A549 (cell line): ENCODE results near the gene GRHL3. TPM values are rescaled to one million over a fixed set of nuclear protein-coding genes. Genes with fewer than 3 reads are reported as not detected.
"Not testable (repeated sequence)": the region's sequence is repeated elsewhere in the genome, so short reads cannot be mapped to it uniquely, and the experiment has no call there.

Experiments used
- ATAC-seq, 2 experiments: fragments of 200-7000 bp in 1 of 2; fragments of >200 bp in 1 of 2; cut with Nextera tagmentation in 1 of 2; cut with Tn5 transposase in 1 of 2; 3 replicates each; pipeline versions ENCODE4 v1.8.0 to v1.9.1; 2018 to 2020; ENCODE audit warnings: mild to moderate bottlenecking in 1 of 2, moderate library complexity in 1 of 2
- CTCF ChIA-PET: fragments of 300-600 bp; sonication (Branson Sonifier 250); formaldehyde crosslinking; extraction: SDS; loops from one replicate; lab custom pipeline; 2021; ENCODE audit warnings: antibody characterized with exemption, inconsistent platforms; lab: Yijun Ruan, JAX
- POLR2A ChIA-PET: fragments of 350-600 bp; formaldehyde crosslinking; extraction: SDS; loops from one replicate; lab custom pipeline; 2021; ENCODE audit warnings: antibody characterized with exemption, inconsistent platforms; lab: Yijun Ruan, JAX
- DNase-seq, 2 experiments: peaks; one replicate each; pipeline versions ENCODE4 v3.0.0 to v3.0.0-alpha.2; 2011 to 2016; ENCODE audit warnings: low read depth in 1 of 2, low spot score in 1 of 2
- FAIRE-seq: peaks from 2 replicates; lab custom pipeline; 2011; peaks lifted over from hg19 to GRCh38; lab: Jason Lieb, UNC
- H3K27ac ChIP-seq, 2 experiments: fragments of >200 bp; sonication (Bioruptor Twin); formaldehyde crosslinking; 3 replicates each; pipeline ENCODE4 v1.5.1; 2016 to 2017
- H3K4me1 ChIP-seq: fragments of >200 bp; sonication (Bioruptor Twin); formaldehyde crosslinking; 3 replicates; pipeline ENCODE4 v1.6.1; 2016
- H3K4me2 ChIP-seq: fragments of >200 bp; sonication (Bioruptor Twin); formaldehyde crosslinking; 3 replicates; pipeline ENCODE4 v1.6.1; 2016
- H3K4me3 ChIP-seq: fragments of >200 bp; sonication (Bioruptor Twin); formaldehyde crosslinking; 3 replicates; pipeline ENCODE4 v1.5.1; 2016
- H3K9me3 ChIP-seq: fragments of >200 bp; sonication (Bioruptor Twin); formaldehyde crosslinking; 3 replicates; pipeline ENCODE4 v1.6.1; 2016
- CBX8 ChIP-seq: fragments of 200-600 bp; sonication (generic); IDR thresholded peaks from 2 replicates; pipeline ENCODE4 v1.6.1; 2016
- CEBPB ChIP-seq, 2 experiments: fragments of >200 bp in 1 of 2; sonication (Bioruptor Twin) in 1 of 2; formaldehyde crosslinking in 1 of 2; IDR thresholded peaks; 2 replicates each; pipeline ENCODE4 v1.6.1; 2012 to 2016
- CTCF ChIP-seq: fragments of >200 bp; sonication (Bioruptor Twin); formaldehyde crosslinking; IDR thresholded peaks from 3 replicates; pipeline ENCODE4 v1.5.1; 2016
- EHF ChIP-seq: fragments of 250-450 bp; sonication (Bioruptor Pico); IDR thresholded peaks from 2 replicates; pipeline ENCODE4 v1.5.0; 2020; ENCODE audit warnings: mild to moderate bottlenecking
- EHMT2 ChIP-seq: fragments of 200-600 bp; sonication (generic); IDR thresholded peaks from 2 replicates; pipeline ENCODE4 v1.6.1; 2016; ENCODE audit warnings: antibody characterized with exemption, low read depth, mild to moderate bottlenecking, moderate library complexity
- ELK1 ChIP-seq: fragments of 150-350 bp; IDR thresholded peaks from 2 replicates; pipeline ENCODE4 v1.6.1; 2014; ENCODE audit warnings: low read depth, mild to moderate bottlenecking, low read length
- ESRRA ChIP-seq: fragments of 150-350 bp; IDR thresholded peaks from 2 replicates; pipeline ENCODE4 v1.6.1; 2014; ENCODE audit warnings: mild to moderate bottlenecking, low read length, borderline replicate concordance
- FOSL2 ChIP-seq, 2 experiments: fragments of 450-650 bp in 1 of 2; fragments of >200 bp in 1 of 2; sonication (Bioruptor Twin) in 1 of 2; formaldehyde crosslinking; IDR thresholded peaks; 2 replicates each; pipeline versions ENCODE4 v1.5.0 to v1.6.1; 2016 to 2020; ENCODE audit warnings: mild to moderate bottlenecking in 1 of 2, moderate library complexity in 1 of 2
- HEYL ChIP-seq: fragments of 250-450 bp; sonication (Bioruptor Pico); IDR thresholded peaks from 2 replicates; pipeline ENCODE4 v1.8.0; 2021; ENCODE audit warnings: mild to moderate bottlenecking, moderate library complexity
- HMGXB4 ChIP-seq: fragments of 250-450 bp; sonication (Bioruptor Pico); IDR thresholded peaks from 2 replicates; pipeline ENCODE4 v1.5.0; 2021; ENCODE audit warnings: mild to moderate bottlenecking, moderate library complexity, borderline replicate concordance
- MYC ChIP-seq: IDR thresholded peaks from 2 replicates; pipeline ENCODE4 v1.6.1; 2012; ENCODE audit warnings: mild to moderate bottlenecking, inconsistent platforms, low read length, improper control_type of control experiment, borderline replicate concordance
- NPAS2 ChIP-seq: fragments of 250-450 bp; sonication (Bioruptor Pico); IDR thresholded peaks from 2 replicates; pipeline ENCODE4 v1.8.0; 2022; ENCODE audit warnings: mild to moderate bottlenecking, moderate library complexity, borderline replicate concordance
- PBX3 ChIP-seq: IDR thresholded peaks from 2 replicates; pipeline ENCODE4 v1.6.1; 2012
- POLR2A ChIP-seq: IDR thresholded peaks from 2 replicates; pipeline ENCODE4 v1.6.1; 2012; ENCODE audit warnings: mild to moderate bottlenecking, low read length
- POLR2AphosphoS2 ChIP-seq: conservative IDR thresholded peaks from 2 replicates; pipeline ENCODE4 v1.6.1; 2012; ENCODE audit warnings: low read length, improper control_type of control experiment, inconsistent platforms
- RCOR1 ChIP-seq: fragments of 150-350 bp; IDR thresholded peaks from 2 replicates; pipeline ENCODE4 v1.6.1; 2014; ENCODE audit warnings: antibody characterized with exemption, low read length, low read depth
- SMC3 ChIP-seq: fragments of >200 bp; sonication (Bioruptor Twin); formaldehyde crosslinking; IDR thresholded peaks from 3 replicates; pipeline ENCODE4 v1.6.1; 2018; ENCODE audit warnings: inconsistent platforms
- SREBF2 ChIP-seq: fragments of 450-650 bp; IDR thresholded peaks from 2 replicates; pipeline ENCODE4 v1.6.1; 2014; ENCODE audit warnings: mild to moderate bottlenecking, moderate library complexity
- ZC3H11A ChIP-seq: fragments of 450-650 bp; IDR thresholded peaks from 2 replicates; pipeline ENCODE4 v1.6.1; 2014; ENCODE audit warnings: antibody characterized with exemption, mild to moderate bottlenecking
- ZNF302 ChIP-seq: fragments of 250-450 bp; sonication (Bioruptor Pico); IDR thresholded peaks from 2 replicates; pipeline ENCODE4 v1.9.0; 2021; ENCODE audit warnings: inconsistent platforms, mild to moderate bottlenecking, moderate library complexity
- WGBS: methylation state at CpG from one replicate; pipeline ENCODE4 v1.1.6; 2017; ENCODE audit errors: missing lambda C conversion rate; 5-methylcytosine and 5-hydroxymethylcytosine counted together
- polyA minus RNA-seq: library from RNA; depleted of rRNA, polyadenylated mRNA; stranded (reverse); fragments of >200 nt; gene quantifications from 2 replicates; pipeline ENCODE4 v1.2.3, GENCODE V29; 2011; rRNA and poly(A)+ RNA removed
- polyA plus RNA-seq, 4 experiments: library from polyadenylated mRNA; depleted of rRNA in 3 of 4; stranded (reverse); fragments of >200 nt; fragmentation: RNase III in 1 of 4; extraction: RNeasy Plus Mini Kit Qiagen cat#74134 plus additional on column Dnase treatment in 1 of 4; gene quantifications; 2 replicates in 3 of 4; 3 replicates in 1 of 4; pipeline ENCODE4 v1.2.3, GENCODE V29; 2011 to 2017

GRHL3 gene
- 1.6 and 2.5 TPM in 2 replicates for polyA plus RNA-seq (2011; rRNA removed)
- polyA plus RNA-seq (2012; cell fraction: cytosol; rRNA removed), result 1.2 and 1.4 TPM in 2 replicates
- 1.2 and 1.8 TPM in 2 replicates for polyA plus RNA-seq (2012; cell fraction: nucleus; rRNA removed)
- 0.58 to 0.71 TPM (median 0.59 TPM) in 3 replicates for polyA plus RNA-seq (2017; fragmentation: RNase III; extraction: RNeasy Plus Mini Kit Qiagen cat#74134 plus additional on column Dnase treatment)
- 0.68 and 1.2 TPM in 2 replicates for polyA minus RNA-seq

- Histone ChIP-seq H3K9me3 (no peaks in the 10 kb centered on the region), H3K4me1 (peaks cover 27% of the 10 kb centered on the region), H3K4me2 (peak within 1 kb of the TSS; percentile 80), H3K27ac (peak within 1 kb of the TSS; percentile 45 to 76; a peak in 5 of 6 replicates), H3K4me3 (peak within 1 kb of the TSS; percentile 36)
- ATAC-seq, result peak; percentile 28 to 62; a peak in 4 of 6 replicates
- 8% methylated on average over 19 of the region's 21 CpGs for WGBS
- DNase-seq, result peak in 1 of 2 experiments; percentile 10
- no peak for FAIRE-seq
- CTCF ChIA-PET, result interaction anchor here (0.6 to 4.7 kb wide), 4 partner anchors 70 to 118 kb away, joined by 3 to 30 read pairs (median 10); no protein-coding TSS in a partner anchor
- TF ChIP-seq FOSL2 (IDR thresholded peaks at IDR 0.05) (no peak), FOSL2 (CRISPR knock-in tag; IDR thresholded peaks at IDR 0.05) (no peak), HEYL (no peak), SMC3 (no peak)
- TF ChIP-seq, all 56 proteins: peak for 0
- POLR2A ChIA-PET, result no interaction called here
Measured at GRCh38 chr1:24319312-24319863, at the start of gene GRHL3. GRHL3 (plus strand) TSS chr1:24319357; CDS start chr1:24319552, 195 bp downstream.

GRCh38 chr1:24274203-24275103 lies 44.7 kb upstream of the GRHL3 start:
- not testable (repeated sequence) for ATAC-seq
- CTCF ChIA-PET, result interaction anchor here (1.2 to 2.4 kb wide), 2 partner anchors 73 to 117 kb away, joined by 5 to 12 read pairs; no protein-coding TSS in a partner anchor

GRCh38 chr1:24275104-24275410 lies 44.1 kb upstream of the GRHL3 start:
- CTCF ChIA-PET, result interaction anchor here (1.2 to 2.4 kb wide), 2 partner anchors 73 to 116 kb away, joined by 5 to 12 read pairs; no protein-coding TSS in a partner anchor

More at GRCh38 chr1:24274203-24275103, 44.7 kb upstream of the GRHL3 start:
- H3K27ac ChIP-seq, DNase-seq, H3K9me3 ChIP-seq, H3K4me2 ChIP-seq, POLR2A ChIA-PET, FAIRE-seq, H3K4me1 ChIP-seq, H3K4me3 ChIP-seq: not testable (repeated sequence)
- 71% methylated on average over 16 of the region's 20 CpGs for WGBS

More at GRCh38 chr1:24275104-24275410, 44.1 kb upstream of the GRHL3 start:
- TF ChIP-seq CTCF, result no peak
- TF ChIP-seq SREBF2, result no peak
- no peak for TF ChIP-seq CBX8
- TF ChIP-seq ZNF302 (CRISPR knock-in tag), result no peak
- TF ChIP-seq ZC3H11A, result no peak
- TF ChIP-seq CEBPB (IDR thresholded peaks at IDR 0.05), result no peak
- no peak for TF ChIP-seq EHF
- TF ChIP-seq NPAS2 (CRISPR knock-in tag), result no peak
- no peak for TF ChIP-seq MYC
- no peak for TF ChIP-seq HMGXB4 (CRISPR knock-in tag)
- TF ChIP-seq PBX3, result no peak
- no peak for TF ChIP-seq ESRRA
- no peak for TF ChIP-seq POLR2A
- TF ChIP-seq RCOR1, result no peak
- TF ChIP-seq EHMT2, result no peak
- no peak for TF ChIP-seq SMC3
- no peak for TF ChIP-seq ELK1
- TF ChIP-seq POLR2AphosphoS2, result no peak
- H3K9me3 ChIP-seq, result peaks cover 7% of the 10 kb centered on the region; the same call in 1 of the 3 replicates
- ATAC-seq, result no peak
- H3K27ac ChIP-seq, result no peak overlapping the region
- no peak overlapping the region for H3K4me2 ChIP-seq
- no peaks in the 10 kb centered on the region for H3K4me1 ChIP-seq
- WGBS, result 92% methylated on average over 2 of the region's 2 CpGs
- H3K4me3 ChIP-seq, result no peak overlapping the region
- no peak for FAIRE-seq
- DNase-seq, result no peak
- POLR2A ChIA-PET, result no interaction called here
